ENCODE measurements around the gene SLC18A2. TPM values are rescaled to one million over a fixed set of nuclear protein-coding genes. Genes with fewer than 3 reads are reported as not detected.

SLC18A2 gene
- total RNA-seq, 1 donor from 2014 or later = 0.88 TPM

GRCh38 chr10:117320050-117320665 is 79.2 kb downstream of the SLC18A2 start:
- H3F3A ChIP-seq (ENCODE audit: low read depth) = no peaks in the 10 kb centered on the region
- no peaks in the 10 kb centered on the region for H3K4me1 Mint-ChIP-seq
- no peaks in the 10 kb centered on the region for H3K27me3 ChIP-seq
- DNase-seq (ENCODE audit: low spot score) = peak; percentile 53
- H3K9me3 ChIP-seq (ENCODE audit: low read depth) = no peaks in the 10 kb centered on the region
- H3K4me3 Mint-ChIP-seq = no peak overlapping the region
- H4K20me1 ChIP-seq (ENCODE audit: low read depth) = peaks cover 18% of the 10 kb centered on the region
- no peaks in the 10 kb centered on the region for H3K9me3 Mint-ChIP-seq
- H3K4me1 ChIP-seq = peaks cover 5% of the 10 kb centered on the region
- peaks cover 21% of the 10 kb centered on the region for H3K79me2 ChIP-seq (ENCODE audit: low read depth)
- no peak overlapping the region for H2AFZ ChIP-seq (replicated peaks)
- H3K36me3 ChIP-seq = no peaks in the 10 kb centered on the region
- H3K27ac Mint-ChIP-seq = no peak overlapping the region
- H3K4me2 ChIP-seq = no peak overlapping the region
- no peak overlapping the region for H3K4me3 ChIP-seq
- TF ChIP-seq CTCF (IDR thresholded peaks at IDR 0.05) = peak; percentile 87
- no peak for TF ChIP-seq EZH2phosphoT487 (IDR thresholded peaks at IDR 0.05)
- H3K27me3 Mint-ChIP-seq (ENCODE audit: insufficient read depth, low read depth) = no peaks in the 10 kb centered on the region
- no peak overlapping the region for H3K27ac ChIP-seq
- no peak overlapping the region for H3K9ac ChIP-seq
- H3K36me3 Mint-ChIP-seq = peaks cover 3% of the 10 kb centered on the region

GRCh38 chr10:117322260-117322659 is 81.3 kb downstream of the SLC18A2 start:
- no peak overlapping the region for H3K4me2 ChIP-seq
- no peaks in the 10 kb centered on the region for H3K9me3 ChIP-seq (ENCODE audit: low read depth)
- H3F3A ChIP-seq (ENCODE audit: low read depth) = no peaks in the 10 kb centered on the region
- H3K4me3 ChIP-seq = no peak overlapping the region
- no peak overlapping the region for H3K4me3 Mint-ChIP-seq
- DNase-seq (ENCODE audit: low spot score) = no peak
- no peaks in the 10 kb centered on the region for H3K36me3 ChIP-seq
- peaks cover 27% of the 10 kb centered on the region for H3K79me2 ChIP-seq (ENCODE audit: low read depth)
- no peak overlapping the region for H3K27ac Mint-ChIP-seq
- H3K4me1 Mint-ChIP-seq = no peaks in the 10 kb centered on the region
- H3K27ac ChIP-seq = no peak overlapping the region
- peaks cover 9% of the 10 kb centered on the region for H3K4me1 ChIP-seq
- H4K20me1 ChIP-seq (ENCODE audit: low read depth) = peaks cover 18% of the 10 kb centered on the region
- TF ChIP-seq EZH2phosphoT487 (IDR thresholded peaks at IDR 0.05) (no peak), EZH2 (IDR thresholded peaks at IDR 0.05) (no peak), CTCF (IDR thresholded peaks at IDR 0.05) (no peak)
- no peak overlapping the region for H2AFZ ChIP-seq (replicated peaks)
- H3K9ac ChIP-seq = no peak overlapping the region
- peaks cover 6% of the 10 kb centered on the region for H3K9me3 Mint-ChIP-seq
- H3K27me3 Mint-ChIP-seq (ENCODE audit: insufficient read depth, low read depth) = no peaks in the 10 kb centered on the region
- H3K36me3 Mint-ChIP-seq = peaks cover 12% of the 10 kb centered on the region
- no peaks in the 10 kb centered on the region for H3K27me3 ChIP-seq

GRCh38 chr10:117324367-117324766 is 83.5 kb downstream of the SLC18A2 start:
- no peak overlapping the region for H3K27ac ChIP-seq
- Mint-ChIP-seq H3K27me3 (ENCODE audit: insufficient read depth, low read depth) (no peaks in the 10 kb centered on the region), H3K36me3 (peaks cover 12% of the 10 kb centered on the region), H3K27ac (no peak overlapping the region), H3K4me3 (no peak overlapping the region), H3K9me3 (peaks cover 6% of the 10 kb centered on the region), H3K4me1 (no peaks in the 10 kb centered on the region)
- no peak for DNase-seq (ENCODE audit: low spot score)
- H3K27me3 ChIP-seq = no peaks in the 10 kb centered on the region
- peaks cover 33% of the 10 kb centered on the region for H3K79me2 ChIP-seq (ENCODE audit: low read depth)
- H3K9ac ChIP-seq = no peak overlapping the region
- H3K9me3 ChIP-seq (ENCODE audit: low read depth) = no peaks in the 10 kb centered on the region
- H3K4me3 ChIP-seq = no peak overlapping the region
- H3K4me1 ChIP-seq = peaks cover 17% of the 10 kb centered on the region
- no peak for TF ChIP-seq EZH2phosphoT487 (IDR thresholded peaks at IDR 0.05)
- TF ChIP-seq EZH2 (IDR thresholded peaks at IDR 0.05) = no peak
- no peak for TF ChIP-seq CTCF (IDR thresholded peaks at IDR 0.05)
- no peaks in the 10 kb centered on the region for H3F3A ChIP-seq (ENCODE audit: low read depth)
- H3K4me2 ChIP-seq = no peak overlapping the region
- no peak overlapping the region for H2AFZ ChIP-seq (replicated peaks)
- no peaks in the 10 kb centered on the region for H3K36me3 ChIP-seq
- peaks cover 17% of the 10 kb centered on the region for H4K20me1 ChIP-seq (ENCODE audit: low read depth)
